Keratinocyte (primary cell): ENCODE data around the gene CADM3. TPM values are rescaled to one million over a fixed set of nuclear protein-coding genes. Genes with fewer than 3 reads are reported as not detected.

Experiments used
- DNase-seq: peaks from one replicate; pipeline ENCODE4 v3.0.0-alpha.2; 2011; ENCODE audit warnings: low read depth, missing footprints, low spot score
- FAIRE-seq: peaks from 2 replicates; lab custom pipeline; 2011; peaks lifted over from hg19 to GRCh38; lab: Jason Lieb, UNC
- H2AFZ ChIP-seq: 2 replicates; pipeline ENCODE4 v1.6.0; 2012; ENCODE audit warnings: low read length, control low read depth, inconsistent platforms; ENCODE audit not compliant: control insufficient read depth
- H3K27ac ChIP-seq: 2 replicates; pipeline ENCODE4 v1.5.1; 2011; ENCODE audit warnings: low read length; ENCODE audit not compliant: control insufficient read depth, insufficient read depth
- H3K27me3 ChIP-seq: 3 replicates; pipeline ENCODE4 v1.6.0; 2011; ENCODE audit warnings: low read length; ENCODE audit not compliant: control insufficient read depth, insufficient read depth; ENCODE audit errors: extremely low read depth
- H3K36me3 ChIP-seq, 2 experiments: 2 replicates in 1 of 2; 3 replicates in 1 of 2; pipeline ENCODE4 v1.5.1; 2011; ENCODE audit warnings: low read length in 2 of 2, mild to moderate bottlenecking in 1 of 2; ENCODE audit not compliant: control insufficient read depth in 2 of 2, insufficient read depth in 2 of 2; ENCODE audit errors: extremely low read depth in 1 of 2
- H3K4me1 ChIP-seq: 3 replicates; pipeline ENCODE4 v1.5.1; 2011; ENCODE audit warnings: low read length; ENCODE audit not compliant: control insufficient read depth, insufficient read depth; ENCODE audit errors: extremely low read depth
- H3K4me2 ChIP-seq: 3 replicates; pipeline ENCODE4 v1.6.0; 2011; ENCODE audit warnings: low read depth, low read length; ENCODE audit not compliant: control insufficient read depth, insufficient read depth; ENCODE audit errors: extremely low read depth
- H3K4me3 ChIP-seq, 3 experiments: fragments of 200-600 bp in 1 of 3; sonication (generic) in 1 of 3; 2 replicates in 2 of 3; 3 replicates in 1 of 3; pipeline ENCODE4 v1.5.1; 2011 to 2016; ENCODE audit warnings: low read length in 3 of 3, mild to moderate bottlenecking in 3 of 3, control low read depth in 2 of 3, inconsistent platforms in 1 of 3, low read depth in 1 of 3, mixed read lengths in 1 of 3, mixed run types in 1 of 3, moderate library complexity in 1 of 3; ENCODE audit not compliant: control insufficient read depth in 2 of 3, insufficient read depth in 2 of 3; ENCODE audit errors: extremely low read depth in 1 of 3
- H3K79me2 ChIP-seq: 2 replicates; pipeline ENCODE4 v1.6.0; 2012; ENCODE audit warnings: low read length; ENCODE audit not compliant: control insufficient read depth, insufficient read depth
- H3K9ac ChIP-seq: 3 replicates; pipeline ENCODE4 v1.6.0; 2011; ENCODE audit warnings: low read length; ENCODE audit not compliant: control insufficient read depth, insufficient read depth; ENCODE audit errors: extremely low read depth
- H3K9me1 ChIP-seq: 3 replicates; pipeline ENCODE4 v1.6.0; 2011; ENCODE audit warnings: low read length; ENCODE audit not compliant: control insufficient read depth, insufficient read depth; ENCODE audit errors: extremely low read depth
- H3K9me3 ChIP-seq: 2 replicates; pipeline ENCODE4 v1.5.1; 2012; ENCODE audit warnings: low read depth, low read length; ENCODE audit not compliant: control insufficient read depth
- H4K20me1 ChIP-seq: 3 replicates; pipeline ENCODE4 v1.6.0; 2011; ENCODE audit warnings: low read length; ENCODE audit not compliant: control insufficient read depth, insufficient read depth; ENCODE audit errors: extremely low read depth
- CTCF ChIP-seq, 3 experiments: IDR thresholded peaks in 1 of 3; conservative IDR thresholded peaks in 1 of 3; optimal IDR thresholded peaks in 1 of 3; 2 replicates in 2 of 3; 3 replicates in 1 of 3; pipeline versions ENCODE3 to v1.5.1; 2011; ENCODE audit warnings: low read length in 3 of 3, mild to moderate bottlenecking in 3 of 3, moderate library complexity in 2 of 3, control low read depth in 1 of 3, inconsistent platforms in 1 of 3; ENCODE audit not compliant: insufficient read depth in 2 of 3; ENCODE audit errors: extremely low read depth in 1 of 3
- EZH2 ChIP-seq: IDR thresholded peaks from one replicate; pipeline ENCODE4 v1.6.1; 2012; ENCODE audit warnings: inconsistent platforms, mild to moderate bottlenecking, low read length, moderate library complexity
- dilution Hi-C: fragments of 300-500 bp; cut with MboI; formaldehyde crosslinking; loops from one replicate; pipeline ENCODE4 v1.7.0; 2020; ENCODE audit warnings: low sequenced_read_pairs; ENCODE audit not compliant: extremely low pct_ligation_motif_present
- polyA plus RNA-seq, 5 experiments: library from polyadenylated mRNA; depleted of rRNA in 3 of 5; stranded (reverse) in 3 of 5; stranded (forward) in 1 of 5; unstranded in 1 of 5; fragments of >200 nt; gene quantifications; 1 replicate in 1 of 5; 2 replicates in 3 of 5; 3 replicates in 1 of 5; pipeline versions ENCODE4 v1.2.1 to v1.2.3, GENCODE V29; 2011 to 2012; ENCODE audit warnings: missing spikeins in 2 of 5, low read depth in 1 of 5, low replicate concordance in 1 of 5

Gene CADM3
- polyA plus RNA-seq, 1 donor (not counting 4 experiments of a cell fraction or from before 2014, with no cell fraction given), result not detected

- Histone ChIP-seq H2AFZ (no peak overlapping the region), H3K4me1 (no peaks in the 10 kb centered on the region), H3K9me3 (no peaks in the 10 kb centered on the region), H3K27me3 (no peaks in the 10 kb centered on the region), H3K9ac (no peak overlapping the region), H4K20me1 (no peaks in the 10 kb centered on the region), H3K9me1 (no peaks in the 10 kb centered on the region), H3K79me2 (no peaks in the 10 kb centered on the region), H3K36me3 (no peaks in the 10 kb centered on the region), H3K4me2 (no peak overlapping the region), H3K27ac (no peak overlapping the region), H3K4me3 (no peak overlapping the region)
- dilution Hi-C loops, result no loop called here
- DNase-seq (no peak), FAIRE-seq (no peak)
- TF ChIP-seq CTCF (optimal IDR thresholded peaks at IDR 0.05 in 1 of 3, IDR thresholded peaks at IDR 0.05 in 1 of 3, conservative IDR thresholded peaks at IDR 0.05 in 1 of 3; ENCODE audit: extremely low read depth in 1 of 3, insufficient read depth in 2 of 3, low read length in 3 of 3) (no peak), EZH2 (no peak)
Measured at GRCh38 chr1:159152031-159152430, 19.4 kb upstream of the CADM3 start.

GRCh38 chr1:159161001-159161718, 10.3 kb upstream of the CADM3 start:
- H3K9me3 ChIP-seq, result no peaks in the 10 kb centered on the region
- peak; percentile 90 for FAIRE-seq
- H3K9ac ChIP-seq, result no peak overlapping the region
- H3K27ac ChIP-seq, result no peak overlapping the region
- H3K4me3 ChIP-seq, result peak overlapping the region in 2 of 3 experiments; percentile 21 to 58
- H3K4me1 ChIP-seq, result peaks cover 12% of the 10 kb centered on the region
- peak overlapping the region; percentile 76 for H3K4me2 ChIP-seq
- H4K20me1 ChIP-seq, result no peaks in the 10 kb centered on the region
- no peaks in the 10 kb centered on the region for H3K9me1 ChIP-seq
- TF ChIP-seq EZH2 (no peak), CTCF (optimal IDR thresholded peaks at IDR 0.05 in 1 of 3, IDR thresholded peaks at IDR 0.05 in 1 of 3, conservative IDR thresholded peaks at IDR 0.05 in 1 of 3; ENCODE audit: extremely low read depth in 1 of 3, insufficient read depth in 2 of 3, low read length in 3 of 3) (peak; percentile 94 to 100 (median 99))
- no peak overlapping the region for H2AFZ ChIP-seq
- no peaks in the 10 kb centered on the region for H3K36me3 ChIP-seq
- no peaks in the 10 kb centered on the region for H3K79me2 ChIP-seq
- dilution Hi-C loops, result no loop called here
- peaks cover 9% of the 10 kb centered on the region for H3K27me3 ChIP-seq
- DNase-seq, result no peak
